HepG2 (cell line): ENCODE measurements around the gene SLC4A7. TPM values are rescaled to one million over a fixed set of nuclear protein-coding genes. Genes with fewer than 3 reads are reported as not detected.

ENCODE experiments used
- ATAC-seq: fragments of 200-7000 bp; cut with Tn5 transposase; 3 replicates; pipeline ENCODE4 v1.9.1; 2020; ENCODE audit warnings: mild to moderate bottlenecking, moderate library complexity
- BruUV-seq: library from RNA; stranded (reverse); fragments of 400-500 nt; replicated peaks from 2 replicates; lab custom pipeline; 2021; lab: Mats Ljungman, UMichigan
- CTCF ChIA-PET: fragments of 300-600 bp; formaldehyde crosslinking; extraction: SDS; loops from one replicate; lab custom pipeline; 2021; ENCODE audit warnings: low total read pairs, inconsistent platforms, low intra/inter-chr PET ratio; lab: Yijun Ruan, JAX
- POLR2A ChIA-PET: fragments of 350-600 bp; sonication (Branson Sonifier 250); formaldehyde crosslinking; loops from one replicate; lab custom pipeline; 2020; ENCODE audit warnings: antibody characterized with exemption, inconsistent platforms; lab: Yijun Ruan, JAX
- DNase-seq: peaks from one replicate; pipeline ENCODE4 v3.0.0-alpha.2; 2015; ENCODE audit warnings: low spot score
- FAIRE-seq: peaks from 3 replicates; lab custom pipeline; 2011; peaks lifted over from hg19 to GRCh38; lab: Jason Lieb, UNC
- H2AFZ ChIP-seq: one replicate; pipeline ENCODE4 v1.6.1; 2011; ENCODE audit warnings: low read length, inconsistent platforms
- H3K27ac ChIP-seq: fragments of 300-600 bp; 3 replicates; pipeline ENCODE4 v1.8.0; 2011; ENCODE audit warnings: mixed run types, mild to moderate bottlenecking, mixed read lengths, low read length, inconsistent platforms; ENCODE audit not compliant: insufficient read depth; ENCODE audit errors: extremely low read length
- H3K27me3 ChIP-seq, 2 experiments: fragments of 200-600 bp in 1 of 2; 2 replicates in 1 of 2; 3 replicates in 1 of 2; pipeline versions ENCODE4 v1.6.0 to v1.8.0; 2011; ENCODE audit warnings: low read length in 2 of 2, mild to moderate bottlenecking in 2 of 2, moderate library complexity in 2 of 2, inconsistent platforms in 1 of 2; ENCODE audit not compliant: insufficient read depth in 2 of 2, control insufficient read depth in 1 of 2
- H3K36me3 ChIP-seq, 2 experiments: fragments of 200-600 bp in 1 of 2; replicated peaks in 1 of 2; 2 replicates in 1 of 2; 3 replicates in 1 of 2; pipeline versions ENCODE4 v1.5.1 to v1.8.0; 2011; ENCODE audit warnings: low read length in 2 of 2, inconsistent platforms in 1 of 2; ENCODE audit not compliant: insufficient read depth in 2 of 2, control insufficient read depth in 1 of 2
- H3K4me1 ChIP-seq: 2 replicates; pipeline ENCODE4 v1.5.1; 2012; ENCODE audit warnings: low read length, inconsistent platforms; ENCODE audit not compliant: insufficient read depth
- H3K4me2 ChIP-seq: 2 replicates; pipeline ENCODE4 v1.6.0; 2011; ENCODE audit warnings: low read depth, low read length, inconsistent platforms
- H3K4me3 ChIP-seq, 3 experiments: fragments of 200-600 bp in 1 of 3; sonication (generic), shearing (Covaris generic) in 1 of 3; replicated peaks in 1 of 3; 2 replicates each; pipeline ENCODE4 v1.5.1; 2011 to 2016; ENCODE audit warnings: low read length in 3 of 3, inconsistent platforms in 2 of 3, low read depth in 2 of 3, mild to moderate bottlenecking in 2 of 3, control low read depth in 1 of 3, mixed read lengths in 1 of 3; ENCODE audit not compliant: insufficient read depth in 1 of 3
- H3K79me2 ChIP-seq: one replicate; pipeline ENCODE4 v1.6.1; 2011; ENCODE audit warnings: low read length, inconsistent platforms; ENCODE audit not compliant: insufficient read depth
- H3K9ac ChIP-seq: 2 replicates; pipeline ENCODE4 v1.6.0; 2011; ENCODE audit warnings: mild to moderate bottlenecking, low read depth, low read length, inconsistent platforms; ENCODE audit not compliant: insufficient read depth
- H3K9me3 ChIP-seq: 2 replicates; pipeline ENCODE4 v1.5.1; 2012; ENCODE audit warnings: mild to moderate bottlenecking, low read length
- H4K20me1 ChIP-seq: 2 replicates; pipeline ENCODE4 v1.6.0; 2011; ENCODE audit warnings: inconsistent platforms, mild to moderate bottlenecking, low read length, moderate library complexity; ENCODE audit not compliant: insufficient read depth
- FLYWCH1 ChIP-seq: sonication (generic); formaldehyde crosslinking; IDR thresholded peaks from 2 replicates; pipeline ENCODE4 v1.8.1; 2023; ENCODE audit warnings: mild to moderate bottlenecking, missing genetic modification reagents
- MIER2 ChIP-seq: IDR thresholded peaks from 2 replicates; pipeline ENCODE4 v1.6.1; 2016; ENCODE audit warnings: missing biosample characterization, missing genetic modification reagents
- RFX5 ChIP-seq: IDR thresholded peaks from 2 replicates; pipeline ENCODE4 v1.6.1; 2011; ENCODE audit warnings: low read depth, low read length, improper control_type of control experiment
- ZNF10 ChIP-seq: sonication (generic); formaldehyde crosslinking; IDR thresholded peaks from 2 replicates; pipeline ENCODE4 v1.4.0; 2020; ENCODE audit warnings: mild to moderate bottlenecking, low read depth, missing genetic modification reagents, borderline replicate concordance
- ZNF549 ChIP-seq: sonication (generic); formaldehyde crosslinking; IDR thresholded peaks from 2 replicates; pipeline ENCODE4 v1.5.0; 2020; ENCODE audit warnings: missing genetic modification reagents
- ZNF556 ChIP-seq: sonication (generic); formaldehyde crosslinking; IDR thresholded peaks from 2 replicates; pipeline ENCODE4 v1.4.0; 2020; ENCODE audit warnings: mild to moderate bottlenecking, missing genetic modification reagents, borderline replicate concordance
- ZNF614 ChIP-seq: IDR thresholded peaks from 2 replicates; pipeline ENCODE4 v1.6.1; 2018; ENCODE audit warnings: missing biosample characterization, missing genetic modification reagents, inconsistent platforms, borderline replicate concordance
- ZNF790 ChIP-seq: sonication (generic); formaldehyde crosslinking; IDR thresholded peaks from 2 replicates; pipeline ENCODE4 v1.8.0; 2022; ENCODE audit warnings: missing genetic modification reagents, mild to moderate bottlenecking, borderline replicate concordance
- WGBS: methylation state at CpG from one replicate; pipeline ENCODE4 v1.1.6; 2017; ENCODE audit warnings: low lambda C conversion rate; 5-methylcytosine and 5-hydroxymethylcytosine counted together
- in situ Hi-C: cut with HindIII; loops from 2 replicates; pipeline ENCODE4 v1.10.0; 2017; ENCODE audit warnings: low pct_unique_long_range_greater_than_20kb; ENCODE audit not compliant: extremely low pct_ligation_motif_present
- intact Hi-C: fragments of 100-400 bp; cut with micrococcal nuclease; formaldehyde crosslinking; loops from one replicate; pipeline ENCODE4 v1.10.0; 2022; ENCODE audit not compliant: unreplicated experiment
- polyA plus RNA-seq, 8 experiments: library from polyadenylated mRNA; depleted of rRNA in 3 of 8; stranded (reverse) in 7 of 8; unstranded in 1 of 8; fragments of >200 nt; fragmentation: Illumina TruSeq in 4 of 8; extraction: Trizol in 4 of 8; gene quantifications; 2 replicates each; pipeline versions ENCODE4 v1.2.1 to v1.2.3, GENCODE V29; 2011 to 2016; ENCODE audit warnings: low read depth in 4 of 8, missing spikeins in 1 of 8, mixed read lengths in 1 of 8; ENCODE audit not compliant: insufficient read depth in 1 of 8
- total RNA-seq, 5 experiments: library from RNA; depleted of rRNA; stranded (reverse); fragments of >200 nt; fragmentation: Illumina TruSeq; extraction: Trizol; gene quantifications; 2 replicates each; pipeline ENCODE4 v1.2.3, GENCODE V29; 2016; ENCODE audit warnings: low read depth in 1 of 5
- TF ChIP-seq, protein P1 (sequence below): sonication (generic); IDR thresholded peaks from 2 replicates; pipeline ENCODE4 v1.6.1; 2016; ENCODE audit warnings: low read depth, borderline replicate concordance

Gene SLC4A7
- total and polyA plus RNA-seq, 2 of the 13 experiments (the other 11 are each of a cell fraction or from before 2014, with no cell fraction given) = 16.4 to 43.8 TPM

DNA sequence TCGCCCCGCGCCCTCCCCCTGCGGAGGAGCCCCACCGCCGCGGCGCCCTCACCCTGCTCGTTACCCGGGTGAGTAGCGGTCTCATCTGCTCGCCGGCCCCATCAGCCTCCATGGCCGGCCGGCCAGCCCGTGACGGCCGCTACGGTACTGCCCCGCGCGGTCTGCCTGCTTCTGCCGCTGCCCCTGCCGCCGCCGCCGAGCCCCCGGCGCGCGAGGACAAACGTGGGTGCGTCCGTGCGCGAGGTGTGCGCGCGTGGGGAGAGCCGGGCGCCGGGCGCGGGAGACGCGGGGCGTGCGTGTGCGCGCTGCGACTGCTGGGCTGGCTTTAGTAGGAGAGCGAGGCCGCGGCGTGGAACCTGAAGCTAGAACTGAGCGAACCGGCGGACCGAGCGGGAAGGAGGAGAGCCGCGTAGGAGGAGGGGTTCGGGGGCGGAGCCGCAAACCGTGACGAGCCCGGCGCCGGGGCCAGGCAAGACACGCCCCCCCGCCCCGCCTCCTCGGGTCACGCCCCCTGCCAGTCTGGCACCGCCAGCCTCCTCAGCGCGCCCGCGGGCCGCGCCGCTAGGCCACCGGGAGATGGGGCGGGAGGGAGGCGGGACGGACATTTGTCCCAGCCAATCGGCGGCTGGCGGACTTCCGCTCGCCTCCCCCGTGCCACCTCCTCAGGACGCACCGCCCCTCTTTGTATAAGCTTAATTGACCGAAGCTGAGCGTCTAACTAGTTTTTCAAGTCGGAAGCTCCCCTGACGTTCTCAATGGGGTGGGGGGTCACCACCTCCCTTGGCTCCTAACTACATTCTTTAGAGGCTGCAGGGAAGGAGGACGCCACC lies at the start of gene SLC4A7 (continued):
- TF ChIP-seq, protein P1, sequence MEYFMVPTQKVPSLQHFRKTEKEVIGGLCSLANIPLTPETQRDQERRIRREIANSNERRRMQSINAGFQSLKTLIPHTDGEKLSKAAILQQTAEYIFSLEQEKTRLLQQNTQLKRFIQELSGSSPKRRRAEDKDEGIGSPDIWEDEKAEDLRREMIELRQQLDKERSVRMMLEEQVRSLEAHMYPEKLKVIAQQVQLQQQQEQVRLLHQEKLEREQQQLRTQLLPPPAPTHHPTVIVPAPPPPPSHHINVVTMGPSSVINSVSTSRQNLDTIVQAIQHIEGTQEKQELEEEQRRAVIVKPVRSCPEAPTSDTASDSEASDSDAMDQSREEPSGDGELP = 0 out of 2 replicates have a peak, but pooled peaks have one; percentile 8
- TF ChIP-seq ZNF556 (CRISPR knock-in tag) = peak; percentile 69; the same call in 1 of the 2 replicates
- peak; percentile 61; the same call in 1 of the 2 replicates for TF ChIP-seq ZNF614 (CRISPR knock-in tag)
- no peak for TF ChIP-seq RFX5
- TF ChIP-seq, all 625 proteins: peak for 203

DNA sequence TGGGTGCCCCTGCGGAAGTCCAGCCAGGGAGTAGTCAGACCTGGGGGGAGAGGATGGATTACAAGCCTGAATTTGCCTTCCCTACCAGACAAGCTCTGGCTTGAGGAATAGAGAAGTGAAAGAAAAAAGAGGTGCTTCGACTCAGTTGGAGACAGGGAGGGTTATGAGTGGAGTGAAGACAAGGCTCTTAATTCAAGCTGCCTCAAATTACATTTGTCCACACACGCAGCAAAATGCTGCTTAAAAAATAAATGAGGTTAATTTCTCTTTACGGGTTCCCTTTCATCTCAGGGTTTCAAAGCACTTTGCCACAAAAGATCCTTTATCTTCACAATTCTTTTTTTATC lies 49.0 kb upstream of the SLC4A7 start:
- ChIA-PET POLR2A (interaction anchor here (0.6 kb wide), 1 partner anchor 11 kb away, joined by 3 read pairs; no protein-coding TSS in a partner anchor), CTCF (no interaction called here)
- Histone ChIP-seq H4K20me1 (no peaks in the 10 kb centered on the region), H3K36me3 (no peaks in the 10 kb centered on the region), H3K79me2 (no peaks in the 10 kb centered on the region), H3K9ac (peak overlapping the region; percentile 34; the same call in 1 of the 2 replicates), H3K9me3 (no peaks in the 10 kb centered on the region)
- 15% methylated on average over 4 of the region's 4 CpGs for WGBS
- ATAC-seq = no peak; the same call in 2 of the 3 replicates
- intact Hi-C loops = loop anchor here (5.0 kb wide), 2 partner anchors 51 to 149 kb away; partner anchors contain the start of gene SLC4A7
- DNase-seq = no peak
- TF ChIP-seq ZNF10 (CRISPR knock-in tag) (no peak), MIER2 (CRISPR knock-in tag) (no peak), FLYWCH1 (CRISPR knock-in tag) (no peak), ZNF549 (no peak), ZNF790 (no peak)
- TF ChIP-seq, all 625 proteins: peak for 0
- H2AFZ ChIP-seq = peak overlapping the region; percentile 64
- BruUV-seq = no TSS peak
- in situ Hi-C loops = no loop called here
- no peaks in the 10 kb centered on the region for H3K27me3 ChIP-seq
- H3K4me3 ChIP-seq = peak overlapping the region in 1 of 3 experiments; percentile 23; a peak in 2 of 6 replicates
- peak overlapping the region; percentile 59 for H3K4me2 ChIP-seq
- FAIRE-seq = no peak
- H3K27ac ChIP-seq = peak overlapping the region; percentile 44
- peaks cover 71% of the 10 kb centered on the region for H3K4me1 ChIP-seq
